K562 (cell line): ENCODE data around the gene LAP3. TPM values are rescaled to one million over a fixed set of nuclear protein-coding genes. Genes with fewer than 3 reads are reported as not detected.

Source experiments
- ATAC-seq: fragments of 200-7000 bp; cut with Tn5 transposase; 3 replicates; pipeline ENCODE4 v1.9.1; 2020; ENCODE audit warnings: moderate library complexity
- BruUV-seq: library from RNA; stranded (reverse); fragments of 400-500 nt; replicated peaks from 2 replicates; lab custom pipeline; 2021; lab: Mats Ljungman, UMichigan
- CTCF ChIA-PET: fragments of 300-600 bp; formaldehyde crosslinking; extraction: SDS; loops from one replicate; lab custom pipeline; 2021; ENCODE audit warnings: low intra/inter-chr PET ratio; lab: Yijun Ruan, JAX
- POLR2A ChIA-PET: fragments of 300-600, 350-650 bp; sonication (Branson Sonifier 250); formaldehyde crosslinking; extraction: SDS; loops from one replicate; lab custom pipeline; 2021; ENCODE audit warnings: antibody characterized with exemption, inconsistent platforms; lab: Yijun Ruan, JAX
- DNase-seq, 4 experiments: peaks; one replicate each; pipeline versions ENCODE4 v3.0.0 to v3.0.0-alpha.2; 2011 to 2018; ENCODE audit warnings: low spot score in 3 of 4, mixed read lengths in 3 of 4; ENCODE audit errors: extremely low read depth in 1 of 4
- FAIRE-seq: peaks from 2 replicates; lab custom pipeline; 2011; peaks lifted over from hg19 to GRCh38; lab: Jason Lieb, UNC
- H2AFZ ChIP-seq: 2 replicates; pipeline ENCODE4 v1.6.0; 2011; ENCODE audit warnings: low read depth, low read length, control low read depth, inconsistent platforms
- H3K27ac ChIP-seq: fragments of 200-600 bp; 3 replicates; pipeline ENCODE4 v1.8.0; 2011; ENCODE audit warnings: low read depth, mild to moderate bottlenecking, control low read depth, inconsistent platforms, low read length, moderate library complexity, mixed read lengths; ENCODE audit errors: extremely low read depth
- H3K27me3 ChIP-seq, 2 experiments: fragments of 300-600 bp in 1 of 2; 2 replicates in 1 of 2; 3 replicates in 1 of 2; pipeline versions ENCODE4 v1.6.0 to v1.8.0; 2011; ENCODE audit warnings: inconsistent platforms in 2 of 2, low read length in 2 of 2, mild to moderate bottlenecking in 1 of 2, mixed read lengths in 1 of 2, moderate library complexity in 1 of 2; ENCODE audit not compliant: control insufficient read depth in 2 of 2, insufficient read depth in 2 of 2
- H3K36me3 ChIP-seq: fragments of 300-600 bp; 3 replicates; pipeline ENCODE4 v1.8.0; 2011; ENCODE audit warnings: mild to moderate bottlenecking, low read length, inconsistent platforms; ENCODE audit not compliant: control insufficient read depth, insufficient read depth
- H3K4me1 ChIP-seq, 2 experiments: fragments of 200-600 bp in 1 of 2; replicated peaks in 1 of 2; 2 replicates in 1 of 2; 3 replicates in 1 of 2; pipeline versions ENCODE4 v1.5.1 to v1.8.0; 2011; ENCODE audit warnings: inconsistent platforms in 2 of 2, low read length in 2 of 2, mild to moderate bottlenecking in 1 of 2, mixed read lengths in 1 of 2, moderate library complexity in 1 of 2; ENCODE audit not compliant: control insufficient read depth in 2 of 2, insufficient read depth in 2 of 2
- H3K4me2 ChIP-seq: 2 replicates; pipeline ENCODE4 v1.6.1; 2011; ENCODE audit warnings: low read length, control low read depth, inconsistent platforms, mixed read lengths; ENCODE audit not compliant: insufficient read depth
- H3K4me3 ChIP-seq: fragments of 200-600 bp; sonication (generic), shearing (Covaris generic); 2 replicates; pipeline ENCODE4 v1.5.1; 2016; ENCODE audit warnings: control low read depth, inconsistent platforms
- H3K79me2 ChIP-seq: fragments of 200-600 bp; 3 replicates; pipeline ENCODE4 v1.8.0; 2011; ENCODE audit warnings: low read length, inconsistent platforms; ENCODE audit not compliant: control insufficient read depth, insufficient read depth
- H3K9ac ChIP-seq, 2 experiments: 2 replicates each; pipeline versions ENCODE4 v1.6.0 to v1.6.1; 2011; ENCODE audit warnings: low read depth in 2 of 2, low read length in 2 of 2, control low read depth in 1 of 2, inconsistent platforms in 1 of 2, mild to moderate bottlenecking in 1 of 2, mixed read lengths in 1 of 2; ENCODE audit not compliant: insufficient read depth in 1 of 2
- H3K9me1 ChIP-seq: one replicate; pipeline ENCODE4 v1.6.0; 2011; ENCODE audit warnings: inconsistent platforms, mild to moderate bottlenecking, low read length, moderate library complexity; ENCODE audit not compliant: control insufficient read depth, insufficient read depth
- H3K9me3 ChIP-seq: replicated peaks from 2 replicates; pipeline ENCODE4 v1.5.1; 2011; ENCODE audit warnings: low read depth, low read length, inconsistent platforms; ENCODE audit not compliant: control insufficient read depth, insufficient read depth
- H4K20me1 ChIP-seq: replicated peaks from 2 replicates; pipeline ENCODE4 v1.6.1; 2011; ENCODE audit warnings: low read length, inconsistent platforms, mixed read lengths; ENCODE audit not compliant: control insufficient read depth, insufficient read depth
- ASH1L ChIP-seq: fragments of 450-650 bp; IDR thresholded peaks from 2 replicates; pipeline ENCODE4 v1.6.1; 2018; ENCODE audit warnings: borderline replicate concordance, mild to moderate bottlenecking, low read depth; ENCODE audit not compliant: partially characterized antibody
- KDM4B ChIP-seq, 2 experiments: fragments of 450-650 bp in 1 of 2; sonication (generic) in 1 of 2; IDR thresholded peaks; 2 replicates each; pipeline ENCODE4 v1.6.1; 2016 to 2017; ENCODE audit warnings: borderline replicate concordance in 2 of 2, antibody characterized with exemption in 1 of 2, low read depth in 1 of 2, mild to moderate bottlenecking in 1 of 2
- PHF21A ChIP-seq: fragments of 450-650 bp; IDR thresholded peaks from 2 replicates; pipeline ENCODE4 v1.6.1; 2017; ENCODE audit warnings: low read depth, borderline replicate concordance
- PPARD ChIP-seq: fragments of 250-450 bp; sonication (Bioruptor Pico); IDR thresholded peaks from 2 replicates; pipeline ENCODE4 v1.8.0; 2022; ENCODE audit warnings: inconsistent platforms, mild to moderate bottlenecking, moderate library complexity
- RBM25 ChIP-seq: fragments of 200-400 bp; formaldehyde crosslinking; IDR thresholded peaks from 2 replicates; pipeline ENCODE4 v1.6.1; 2018; ENCODE audit warnings: low read length, low read depth, moderate library complexity; ENCODE audit not compliant: severe bottlenecking
- ZNF121 ChIP-seq: sonication (generic); formaldehyde crosslinking; conservative IDR thresholded peaks from 2 replicates; pipeline ENCODE4 v1.8.0; 2022; ENCODE audit warnings: missing genetic modification reagents
- ZNF175 ChIP-seq: fragments of 200-800 bp; sonication (Bioruptor generic); IDR thresholded peaks from 2 replicates; pipeline ENCODE4 v1.6.1; 2016; ENCODE audit warnings: low read depth, mild to moderate bottlenecking, missing genetic modification characterization, missing compliant biosample characterization
- ZNF232 ChIP-seq: sonication (generic); formaldehyde crosslinking; IDR thresholded peaks from 2 replicates; pipeline ENCODE4 v1.8.0; 2022; ENCODE audit warnings: mild to moderate bottlenecking, missing genetic modification reagents
- ZNF668 ChIP-seq: fragments of 250-450 bp; sonication (Bioruptor Pico); IDR thresholded peaks from 2 replicates; pipeline ENCODE4 v1.8.0; 2022; ENCODE audit warnings: mild to moderate bottlenecking, inconsistent platforms
- WGBS: fragments of 100-300 bp; shearing (Covaris generic); methylation state at CpG from one replicate; pipeline ENCODE4 v1.1.6; 2016; ENCODE audit warnings: low coverage, mixed read lengths; ENCODE audit not compliant: insufficient coverage; ENCODE audit errors: missing lambda C conversion rate; 5-methylcytosine and 5-hydroxymethylcytosine counted together
- in situ Hi-C: fragments of 300-500 bp; cut with MboI; formaldehyde crosslinking; loops from 4 replicates; pipeline ENCODE4 v1.15.0; 2018; ENCODE audit warnings: inconsistent platforms, mixed read lengths
- intact Hi-C: fragments of 100-400 bp; cut with micrococcal nuclease; formaldehyde crosslinking; loops from 2 replicates; pipeline ENCODE4 v1.14.2; 2022
- polyA plus RNA-seq, 8 experiments: library from polyadenylated mRNA; depleted of rRNA in 4 of 8; stranded (reverse) in 5 of 8; unstranded in 3 of 8; fragments of >200 nt; fragmentation: Nextera tagmentation in 2 of 8; fragmentation: Illumina TruSeq in 1 of 8; extraction: Ambion mirVana in 2 of 8; extraction: Trizol in 1 of 8; gene quantifications; 2 replicates each; pipeline versions ENCODE4 v1.2.1 to v1.2.3, GENCODE V29; 2011 to 2014; ENCODE audit warnings: inconsistent platforms in 1 of 8, missing spikeins in 1 of 8
- total RNA-seq, 7 experiments: library from RNA; depleted of rRNA in 6 of 7; stranded (reverse); fragments of >200 nt in 6 of 7; fragmentation: Illumina TruSeq in 2 of 7; extraction: Trizol in 2 of 7; gene quantifications; 2 replicates each; pipeline versions ENCODE4 v1.2.1 to v1.2.3, GENCODE V29; 2011 to 2021; ENCODE audit warnings: low replicate concordance in 1 of 7
- TF ChIP-seq, protein P1 (sequence below): sonication (generic); formaldehyde crosslinking; IDR thresholded peaks from 2 replicates; pipeline ENCODE4 v1.8.0; 2022; ENCODE audit warnings: missing genetic modification reagents, mild to moderate bottlenecking, borderline replicate concordance
- TF ChIP-seq, protein P2 (sequence below): sonication (generic); formaldehyde crosslinking; IDR thresholded peaks from 2 replicates; pipeline ENCODE4 v1.8.0; 2023; ENCODE audit warnings: mild to moderate bottlenecking, missing genetic modification reagents

LAP3 gene
- total and polyA plus RNA-seq, 9 of the 15 experiments (the other 6 are each of a cell fraction or from before 2014, with no cell fraction given), result 82.3 to 170 (median 107) TPM

DNA sequence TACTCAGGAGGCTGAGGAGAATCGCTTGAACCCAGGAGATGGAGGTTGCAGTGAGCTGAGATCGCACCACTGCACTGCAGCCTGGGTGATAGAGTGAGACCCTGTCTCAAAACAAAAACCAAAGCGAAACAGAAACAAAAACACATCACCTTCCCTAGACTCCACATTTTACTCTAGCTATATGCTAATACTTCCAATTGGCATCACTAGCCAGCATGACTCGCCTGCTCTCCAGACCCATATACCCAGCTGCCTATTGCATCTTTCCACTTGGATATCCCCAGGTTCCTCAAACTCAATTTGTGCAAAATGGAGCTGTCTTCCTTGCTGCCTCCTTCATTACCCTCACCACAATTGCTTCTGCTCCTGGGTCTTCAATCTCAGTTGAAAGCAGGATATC lies 22.4 kb upstream of the LAP3 start:
- H3K4me3 ChIP-seq, result no peak overlapping the region
- H3K9me1 ChIP-seq, result no peaks in the 10 kb centered on the region
- DNase-seq (no peak), FAIRE-seq (no peak), ATAC-seq (no peak)
- ChIA-PET CTCF (no interaction called here), POLR2A (interaction anchor here (0.8 kb wide), 1 partner anchor 23 kb away, joined by 3 read pairs; no protein-coding TSS in a partner anchor)
- BruUV-seq, result no TSS peak
- H2AFZ ChIP-seq, result no peak overlapping the region
- intact Hi-C loops, result no loop called here
- H3K79me2 ChIP-seq, result no peaks in the 10 kb centered on the region
- H3K4me1 ChIP-seq, result peaks cover 0 to 2% of the 10 kb centered on the region in 2 experiments; a peak in 1 of 5 replicates
- peaks cover 22% of the 10 kb centered on the region in 2 experiments; a peak in 3 of 5 replicates for H3K27me3 ChIP-seq
- no peak overlapping the region for H3K9ac ChIP-seq
- no peaks in the 10 kb centered on the region for H3K9me3 ChIP-seq
- WGBS, result 0% methylated on average over 4 of the region's 4 CpGs
- H4K20me1 ChIP-seq, result no peaks in the 10 kb centered on the region
- in situ Hi-C loops, result no loop called here
- H3K4me2 ChIP-seq, result no peak overlapping the region
- H3K36me3 ChIP-seq, result no peaks in the 10 kb centered on the region
- no peak overlapping the region for H3K27ac ChIP-seq
- no peak for TF ChIP-seq KDM4B (IDR thresholded peaks at IDR 0.05; ENCODE audit: borderline replicate concordance in 2 of 2, low read depth in 1 of 2)
- TF ChIP-seq RBM25, result no peak
- no peak for TF ChIP-seq ZNF175 (CRISPR knock-in tag)
- TF ChIP-seq ZNF232 (CRISPR knock-in tag), result no peak
- no peak for TF ChIP-seq ASH1L
- TF ChIP-seq, protein P1, sequence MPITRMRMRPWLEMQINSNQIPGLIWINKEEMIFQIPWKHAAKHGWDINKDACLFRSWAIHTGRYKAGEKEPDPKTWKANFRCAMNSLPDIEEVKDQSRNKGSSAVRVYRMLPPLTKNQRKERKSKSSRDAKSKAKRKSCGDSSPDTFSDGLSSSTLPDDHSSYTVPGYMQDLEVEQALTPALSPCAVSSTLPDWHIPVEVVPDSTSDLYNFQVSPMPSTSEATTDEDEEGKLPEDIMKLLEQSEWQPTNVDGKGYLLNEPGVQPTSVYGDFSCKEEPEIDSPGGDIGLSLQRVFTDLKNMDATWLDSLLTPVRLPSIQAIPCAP, result no peak
- TF ChIP-seq ZNF668 (CRISPR knock-in tag), result no peak
- no peak for TF ChIP-seq PHF21A
- TF ChIP-seq ZNF121 (CRISPR knock-in tag), result no peak
- TF ChIP-seq PPARD, result no peak
- TF ChIP-seq, protein P2, sequence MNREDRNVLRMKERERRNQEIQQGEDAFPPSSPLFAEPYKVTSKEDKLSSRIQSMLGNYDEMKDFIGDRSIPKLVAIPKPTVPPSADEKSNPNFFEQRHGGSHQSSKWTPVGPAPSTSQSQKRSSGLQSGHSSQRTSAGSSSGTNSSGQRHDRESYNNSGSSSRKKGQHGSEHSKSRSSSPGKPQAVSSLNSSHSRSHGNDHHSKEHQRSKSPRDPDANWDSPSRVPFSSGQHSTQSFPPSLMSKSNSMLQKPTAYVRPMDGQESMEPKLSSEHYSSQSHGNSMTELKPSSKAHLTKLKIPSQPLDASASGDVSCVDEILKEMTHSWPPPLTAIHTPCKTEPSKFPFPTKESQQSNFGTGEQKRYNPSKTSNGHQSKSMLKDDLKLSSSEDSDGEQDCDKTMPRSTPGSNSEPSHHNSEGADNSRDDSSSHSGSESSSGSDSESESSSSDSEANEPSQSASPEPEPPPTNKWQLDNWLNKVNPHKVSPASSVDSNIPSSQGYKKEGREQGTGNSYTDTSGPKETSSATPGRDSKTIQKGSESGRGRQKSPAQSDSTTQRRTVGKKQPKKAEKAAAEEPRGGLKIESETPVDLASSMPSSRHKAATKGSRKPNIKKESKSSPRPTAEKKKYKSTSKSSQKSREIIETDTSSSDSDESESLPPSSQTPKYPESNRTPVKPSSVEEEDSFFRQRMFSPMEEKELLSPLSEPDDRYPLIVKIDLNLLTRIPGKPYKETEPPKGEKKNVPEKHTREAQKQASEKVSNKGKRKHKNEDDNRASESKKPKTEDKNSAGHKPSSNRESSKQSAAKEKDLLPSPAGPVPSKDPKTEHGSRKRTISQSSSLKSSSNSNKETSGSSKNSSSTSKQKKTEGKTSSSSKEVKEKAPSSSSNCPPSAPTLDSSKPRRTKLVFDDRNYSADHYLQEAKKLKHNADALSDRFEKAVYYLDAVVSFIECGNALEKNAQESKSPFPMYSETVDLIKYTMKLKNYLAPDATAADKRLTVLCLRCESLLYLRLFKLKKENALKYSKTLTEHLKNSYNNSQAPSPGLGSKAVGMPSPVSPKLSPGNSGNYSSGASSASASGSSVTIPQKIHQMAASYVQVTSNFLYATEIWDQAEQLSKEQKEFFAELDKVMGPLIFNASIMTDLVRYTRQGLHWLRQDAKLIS (CRISPR knock-in tag), result no peak
